H1 (cell line): Measurements from ENCODE around the gene R3HDML. TPM values are rescaled to one million over a fixed set of nuclear protein-coding genes. Genes with fewer than 3 reads are reported as not detected.

Source experiments
- CHD7 ChIP-seq: fragments of 300-600 bp; sonication (generic); IDR thresholded peaks from 2 replicates; pipeline ENCODE4 v1.7.1; 2012; ENCODE audit warnings: low read length, moderate library complexity, mild to moderate bottlenecking, inconsistent platforms; ENCODE audit not compliant: insufficient replicate concordance
- HDAC6 ChIP-seq: IDR thresholded peaks from one replicate; pipeline ENCODE4 v1.7.1; 2012; ENCODE audit warnings: low read depth, mild to moderate bottlenecking, inconsistent platforms, low read length, moderate library complexity
- KDM1A ChIP-seq: fragments of 200-600, 300-600 bp; sonication (generic); IDR thresholded peaks from 2 replicates; pipeline ENCODE4 v1.7.1; 2016; ENCODE audit warnings: mild to moderate bottlenecking, low read length, borderline replicate concordance
- MAX ChIP-seq: IDR thresholded peaks from 2 replicates; pipeline ENCODE4 v1.6.1; 2012; ENCODE audit warnings: inconsistent platforms
- NANOG ChIP-seq: IDR thresholded peaks from 2 replicates; pipeline ENCODE4 v1.6.1; 2011; ENCODE audit warnings: low read length, low read depth, mild to moderate bottlenecking, inconsistent platforms; ENCODE audit not compliant: insufficient read depth, poor library complexity, severe bottlenecking
- USF2 ChIP-seq: IDR thresholded peaks from 2 replicates; pipeline ENCODE4 v1.6.1; 2011; ENCODE audit warnings: low read length, improper control_type of control experiment
- polyA plus RNA-seq, 7 experiments: library from polyadenylated mRNA; depleted of rRNA in 3 of 7; stranded (reverse) in 5 of 7; unstranded in 2 of 7; fragments of >200 nt in 5 of 7; fragments of 200-250 nt in 2 of 7; gene quantifications; 1 replicate in 5 of 7; 2 replicates in 1 of 7; 4 replicates in 1 of 7; pipeline versions ENCODE4 v1.2.1 to v1.2.3, GENCODE V29; 2011 to 2013; ENCODE audit warnings: missing spikeins in 2 of 7, mixed read lengths in 2 of 7
- total RNA-seq: library from RNA; stranded (reverse); fragmentation: NEBNext Ultra II Directional; extraction: Animal tissue kit (Norgen Biotek cat#: 25700); gene quantifications from 2 replicates; pipeline ENCODE4 v1.2.1, GENCODE V29; 2021

The R3HDML gene
- total and polyA plus RNA-seq, 2 of the 8 experiments (the other 6 are each of a cell fraction or from before 2014, with no cell fraction given) = not detected

- no peak for TF ChIP-seq CHD7
- no peak for TF ChIP-seq NANOG
- TF ChIP-seq USF2 = no peak
- peak; percentile 8; the same call in 1 of the 2 replicates for TF ChIP-seq KDM1A
- TF ChIP-seq HDAC6 = no peak
- 0 out of 2 replicates have a peak, but pooled peaks have one; percentile 8 for TF ChIP-seq MAX
Observed at GRCh38 chr20:44326391-44327159, 10.3 kb upstream of the R3HDML start (continued).
